HG03565 (cell line): ENCODE results near the gene ATP13A1.

Experiments used
- ATAC-seq: cut with Tn5 transposase; IDR thresholded peaks from one replicate; pipeline ENCODE4 v1.9.1; 2021; ENCODE audit warnings: mild to moderate bottlenecking, moderate library complexity; ENCODE audit not compliant: unreplicated experiment

ATP13A1 gene

GRCh38 chr19:19645233-19645870 is 18.1 kb downstream of the ATP13A1 start:
- no peak for ATAC-seq

- ATAC-seq, result no peak
Measured at GRCh38 chr19:19644054-19644388, 19.5 kb downstream of the ATP13A1 start.

GRCh38 chr19:19643158-19644053 is 20.1 kb downstream of the ATP13A1 start, which contains the start of gene GMIP:
Gene GMIP (minus strand): TSS chr19:19643657. CDS start chr19:19643529, 128 bp downstream.
- no peak for ATAC-seq

GRCh38 chr19:19642506-19643157 is 20.8 kb downstream of the ATP13A1 start:
- no peak for ATAC-seq

GRCh38 chr19:19637523-19638251 is 25.8 kb downstream of the ATP13A1 start:
- ATAC-seq, result no peak

- ATAC-seq, result no peak
Measured at GRCh38 chr19:19637186-19637522, 26.3 kb downstream of the ATP13A1 start.

- no peak for ATAC-seq
Measured at GRCh38 chr19:19636573-19637185, 26.8 kb downstream of the ATP13A1 start.

GRCh38 chr19:19635313-19635702 is 28.2 kb downstream of the ATP13A1 start:
- no peak for ATAC-seq

GRCh38 chr19:19634516-19635312 is 28.8 kb downstream of the ATP13A1 start:
- no peak for ATAC-seq

- no peak for ATAC-seq
Measured at GRCh38 chr19:19633711-19634515, 29.6 kb downstream of the ATP13A1 start.

- ATAC-seq, result no peak
Measured at GRCh38 chr19:19632661-19633060, 30.8 kb downstream of the ATP13A1 start.

- no peak for ATAC-seq
Measured at GRCh38 chr19:19631346-19631745, 32.1 kb downstream of the ATP13A1 start.

GRCh38 chr19:19630426-19630825 is 33.0 kb downstream of the ATP13A1 start:
- no peak for ATAC-seq

GRCh38 chr19:19630062-19630414 is 33.4 kb downstream of the ATP13A1 start:
- no peak for ATAC-seq

GRCh38 chr19:19628501-19629134 is 34.9 kb downstream of the ATP13A1 start:
- ATAC-seq, result no peak

- no peak for ATAC-seq
Measured at GRCh38 chr19:19627621-19628500, 35.6 kb downstream of the ATP13A1 start, which contains the start of gene LPAR2. Gene LPAR2 (minus strand): TSS chr19:19628220. CDS start chr19:19627275, 945 bp downstream.
